Ovary (tissue), 3 donors: ENCODE measurements around the gene NAP1L3.

Experiments
- EP300 ChIP-seq: sonication (generic); formaldehyde crosslinking; IDR thresholded peaks from one replicate; pipeline ENCODE4 v1.6.1; 2017; ENCODE audit warnings: antibody characterized with exemption
- POLR2A ChIP-seq: fragments of 450-650 bp; IDR thresholded peaks from one replicate; pipeline ENCODE4 v1.6.1; 2017; ENCODE audit warnings: antibody characterized with exemption, mild to moderate bottlenecking, moderate library complexity
- TF ChIP-seq, protein P1 (sequence below), 3 donors: fragments of 450-650 bp in 2 of 3; fragments of 200-600 bp in 1 of 3; IDR thresholded peaks; one replicate each; pipeline versions ENCODE4 v1.5.1 to v1.8.0; 2016 to 2022; ENCODE audit warnings: antibody characterized with exemption in 3 of 3, mild to moderate bottlenecking in 1 of 3
- donor health status: DM: no; HTN: no; CAD: no.

DNA sequence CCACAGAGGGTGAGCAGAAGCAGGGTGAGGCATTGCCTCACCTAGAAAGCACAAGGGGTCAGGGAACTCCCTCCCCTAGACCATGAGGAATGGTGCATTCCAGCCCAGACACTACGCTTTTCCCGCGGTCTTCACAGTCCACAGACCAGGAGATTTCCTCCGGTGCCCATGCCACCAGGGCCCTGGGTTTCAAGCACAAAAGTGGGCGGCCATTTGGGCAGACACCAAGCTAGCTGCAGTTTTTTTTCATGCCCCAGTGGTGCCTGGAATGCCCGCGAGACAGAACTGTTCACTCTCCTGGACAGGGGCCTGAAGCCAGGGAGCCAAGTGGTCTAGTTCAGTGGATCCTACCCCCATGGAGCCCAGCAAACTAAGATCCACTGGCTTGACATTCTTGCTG, 12.8 kb downstream of the NAP1L3 start:
- TF ChIP-seq, protein P1, sequence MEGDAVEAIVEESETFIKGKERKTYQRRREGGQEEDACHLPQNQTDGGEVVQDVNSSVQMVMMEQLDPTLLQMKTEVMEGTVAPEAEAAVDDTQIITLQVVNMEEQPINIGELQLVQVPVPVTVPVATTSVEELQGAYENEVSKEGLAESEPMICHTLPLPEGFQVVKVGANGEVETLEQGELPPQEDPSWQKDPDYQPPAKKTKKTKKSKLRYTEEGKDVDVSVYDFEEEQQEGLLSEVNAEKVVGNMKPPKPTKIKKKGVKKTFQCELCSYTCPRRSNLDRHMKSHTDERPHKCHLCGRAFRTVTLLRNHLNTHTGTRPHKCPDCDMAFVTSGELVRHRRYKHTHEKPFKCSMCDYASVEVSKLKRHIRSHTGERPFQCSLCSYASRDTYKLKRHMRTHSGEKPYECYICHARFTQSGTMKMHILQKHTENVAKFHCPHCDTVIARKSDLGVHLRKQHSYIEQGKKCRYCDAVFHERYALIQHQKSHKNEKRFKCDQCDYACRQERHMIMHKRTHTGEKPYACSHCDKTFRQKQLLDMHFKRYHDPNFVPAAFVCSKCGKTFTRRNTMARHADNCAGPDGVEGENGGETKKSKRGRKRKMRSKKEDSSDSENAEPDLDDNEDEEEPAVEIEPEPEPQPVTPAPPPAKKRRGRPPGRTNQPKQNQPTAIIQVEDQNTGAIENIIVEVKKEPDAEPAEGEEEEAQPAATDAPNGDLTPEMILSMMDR (IDR thresholded peaks at IDR 0.05): no peak
- TF ChIP-seq POLR2A (no peak), EP300 (no peak)
